Breast epithelium (tissue), 4 donors: ENCODE measurements around the gene ERRFI1. TPM values are rescaled to one million over a fixed set of nuclear protein-coding genes. Genes with fewer than 3 reads are reported as not detected.
A peak's percentile ranks its signal among the peaks of the same experiment; 100 is the strongest.
"Not testable (repeated sequence)": the region's sequence is repeated elsewhere in the genome, so short reads cannot be mapped to it uniquely, and the experiment has no call there.

ENCODE experiments used
- DNase-seq, 2 donors: peaks; one replicate each; pipeline ENCODE4 v3.0.0-alpha.2; 2019; ENCODE audit warnings: low spot score in 2 of 2
- H3K27ac ChIP-seq, 2 donors: fragments of 200-600 bp; sonication (generic) in 1 of 2; one replicate each; pipeline ENCODE4 v1.5.1; 2016 to 2019; ENCODE audit warnings: mild to moderate bottlenecking in 1 of 2
- H3K27me3 ChIP-seq, 2 donors: fragments of 200-600 bp; sonication (generic) in 1 of 2; one replicate each; pipeline versions ENCODE4 v1.5.1 to v1.6.0; 2017 to 2019; ENCODE audit warnings: control low read depth in 1 of 2, mild to moderate bottlenecking in 1 of 2
- H3K36me3 ChIP-seq: fragments of 200-600 bp; one replicate; pipeline ENCODE4 v1.5.1; 2019
- H3K4me1 ChIP-seq, 2 donors: fragments of 200-600 bp; sonication (generic); one replicate each; pipeline ENCODE4 v1.5.1; 2016 to 2019; ENCODE audit warnings: control low read depth in 1 of 2
- H3K4me3 ChIP-seq, 3 donors: fragments of 200-600 bp; sonication (generic); 1 replicate in 2 of 3; 2 replicates in 1 of 3; pipeline ENCODE4 v1.5.1; 2016 to 2019; ENCODE audit warnings: mild to moderate bottlenecking in 3 of 3, moderate library complexity in 2 of 3
- H3K9me3 ChIP-seq, 2 donors: fragments of 200-600 bp; sonication (generic) in 1 of 2; one replicate each; pipeline ENCODE4 v1.5.1; 2016 to 2019; ENCODE audit warnings: control low read depth in 1 of 2
- CTCF ChIP-seq, 3 donors: fragments of 450-650 bp; IDR thresholded peaks; one replicate each; pipeline ENCODE4 v1.5.1; 2016 to 2017; ENCODE audit warnings: antibody characterized with exemption in 3 of 3, mild to moderate bottlenecking in 3 of 3, moderate library complexity in 3 of 3
- POLR2A ChIP-seq: fragments of 450-650 bp; IDR thresholded peaks from one replicate; pipeline ENCODE4 v1.6.1; 2016; ENCODE audit warnings: antibody characterized with exemption, mild to moderate bottlenecking, moderate library complexity
- POLR2AphosphoS5 ChIP-seq, 3 donors: sonication (generic); formaldehyde crosslinking; IDR thresholded peaks; one replicate each; pipeline ENCODE4 v1.6.1; 2017; ENCODE audit warnings: antibody characterized with exemption in 3 of 3
- intact Hi-C: fragments of 100-400 bp; cut with DNase I; formaldehyde crosslinking; loops from one replicate; pipeline ENCODE4 v1.15.1; 2023; ENCODE audit warnings: low total_unique reads
- total RNA-seq, 3 donors: library from RNA; depleted of rRNA; stranded (reverse); fragments of >200 nt; gene quantifications; one replicate each; pipeline ENCODE4 v1.1.0, GENCODE V29; 2016

The ERRFI1 gene
- 100 to 1,000 TPM; 207 to 550 (median 379) TPM for total RNA-seq

- Histone ChIP-seq H3K4me3 (peak within 1 kb of the TSS; percentile 91 to 94 (median 94)), H3K36me3 (no peaks in the 10 kb centered on the region), H3K27ac (peak within 1 kb of the TSS; percentile 97 to 98), H3K4me1 (no peaks in the 10 kb centered on the region), H3K9me3 (no peaks in the 10 kb centered on the region), H3K27me3 (no peaks in the 10 kb centered on the region)
- TF ChIP-seq POLR2AphosphoS5 (IDR thresholded peaks at IDR 0.05) = peak; percentile 98
- peak in 1 of 3 donors; percentile 21 for TF ChIP-seq CTCF (IDR thresholded peaks at IDR 0.05)
- peak; percentile 93 for TF ChIP-seq POLR2A
- intact Hi-C loops = no loop called here
- peak; percentile 92 to 95 for DNase-seq
Measured at GRCh38 chr1:8026153-8026975, at the start of gene ERRFI1. Gene ERRFI1, minus strand, starts transcription at chr1:8026309. Its CDS starts 10,690 bp downstream, at chr1:8015619.

- peaks cover 2 to 27% of the 10 kb centered on the region in 2 donors for H3K4me1 ChIP-seq
- no peaks in the 10 kb centered on the region for H3K9me3 ChIP-seq
- no peaks in the 10 kb centered on the region for H3K36me3 ChIP-seq
- no peaks in the 10 kb centered on the region for H3K27me3 ChIP-seq
- peak overlapping the region in 1 of 2 donors; percentile 88 for H3K27ac ChIP-seq
- no peak overlapping the region for H3K4me3 ChIP-seq
- TF ChIP-seq POLR2A (no peak), POLR2AphosphoS5 (IDR thresholded peaks at IDR 0.05) (no peak), CTCF (IDR thresholded peaks at IDR 0.05) (no peak)
- intact Hi-C loops = no loop called here
- DNase-seq = no peak
Measured at GRCh38 chr1:8075511-8076051, 49.5 kb upstream of the ERRFI1 start.

- H3K27ac ChIP-seq = no peak overlapping the region
- no peaks in the 10 kb centered on the region for H3K9me3 ChIP-seq
- no peak overlapping the region for H3K4me3 ChIP-seq
- DNase-seq = no peak
- no peaks in the 10 kb centered on the region for H3K36me3 ChIP-seq
- no peaks in the 10 kb centered on the region for H3K27me3 ChIP-seq
- intact Hi-C loops = no loop called here
- TF ChIP-seq CTCF (IDR thresholded peaks at IDR 0.05) (no peak), POLR2A (no peak), POLR2AphosphoS5 (IDR thresholded peaks at IDR 0.05) (peak in 1 of 3 donors; percentile 21)
- H3K4me1 ChIP-seq = peaks cover 0 to 32% of the 10 kb centered on the region in 2 donors
Measured at GRCh38 chr1:8073112-8073855, 47.2 kb upstream of the ERRFI1 start.

GRCh38 chr1:8070381-8070811 lies 44.3 kb upstream of the ERRFI1 start:
- Histone ChIP-seq H3K36me3 (no peaks in the 10 kb centered on the region), H3K9me3 (no peaks in the 10 kb centered on the region), H3K27me3 (no peaks in the 10 kb centered on the region), H3K4me3 (peak overlapping the region in 2 of 3 donors; percentile 23 to 42), H3K27ac (peak overlapping the region; percentile 78 to 88), H3K4me1 (peaks cover 0 to 11% of the 10 kb centered on the region in 2 donors)
- peak in 1 of 2 donors; percentile 68 for DNase-seq
- intact Hi-C loops = no loop called here
- TF ChIP-seq CTCF (IDR thresholded peaks at IDR 0.05) = no peak
- no peak for TF ChIP-seq POLR2A
- peak in 2 of 3 donors; percentile 51 to 76 for TF ChIP-seq POLR2AphosphoS5 (IDR thresholded peaks at IDR 0.05)

- Histone ChIP-seq H3K27ac (peak overlapping the region in 1 of 2 donors; percentile 78), H3K4me1 (peaks cover 0 to 11% of the 10 kb centered on the region in 2 donors)
- DNase-seq, H3K27me3 ChIP-seq, H3K36me3 ChIP-seq, H3K4me3 ChIP-seq, intact Hi-C loops, H3K9me3 ChIP-seq: not testable (repeated sequence)
Measured at GRCh38 chr1:8069614-8070320, 43.7 kb upstream of the ERRFI1 start.
